NCI-H748 treated with DMSO at 0.1 percent for 48 hours (cell line): ENCODE measurements around the gene IGFBP5.
A peak's percentile ranks its signal among the peaks of the same experiment; 100 is the strongest.

Experiments used
- DNase-seq: peaks from one replicate; lab custom pipeline; 2025; lab: John Stamatoyannopoulos, UW

IGFBP5 gene

GRCh38 chr2:216695401-216695821 lies at the start of gene IGFBP5:
Gene IGFBP5 (minus strand): TSS chr2:216695549. CDS start chr2:216694775, 774 bp downstream.
- peak; percentile 89 for DNase-seq

GRCh38 chr2:216743781-216744180 lies 48.4 kb upstream of the IGFBP5 start:
- DNase-seq = no peak

GRCh38 chr2:216742411-216742810 lies 47.1 kb upstream of the IGFBP5 start:
- no peak for DNase-seq

GRCh38 chr2:216741223-216741593 lies 45.9 kb upstream of the IGFBP5 start:
- DNase-seq = no peak

GRCh38 chr2:216740557-216741222 lies 45.3 kb upstream of the IGFBP5 start:
- peak; percentile 33 for DNase-seq

GRCh38 chr2:216739035-216739434 lies 43.7 kb upstream of the IGFBP5 start:
- DNase-seq = peak; percentile 96

GRCh38 chr2:216737676-216738075 lies 42.3 kb upstream of the IGFBP5 start:
- DNase-seq = no peak

- no peak for DNase-seq
Observed at GRCh38 chr2:216736326-216736725, 41.0 kb upstream of the IGFBP5 start.

GRCh38 chr2:216735668-216736067 lies 40.3 kb upstream of the IGFBP5 start:
- DNase-seq = no peak

- no peak for DNase-seq
Observed at GRCh38 chr2:216735086-216735485, 39.7 kb upstream of the IGFBP5 start.

- DNase-seq = no peak
Observed at GRCh38 chr2:216733046-216733445, 37.7 kb upstream of the IGFBP5 start.

- no peak for DNase-seq
Observed at GRCh38 chr2:216732334-216732733, 37.0 kb upstream of the IGFBP5 start.

GRCh38 chr2:216731465-216731864 lies 36.1 kb upstream of the IGFBP5 start:
- no peak for DNase-seq

GRCh38 chr2:216730871-216731270 lies 35.5 kb upstream of the IGFBP5 start:
- DNase-seq = no peak

- no peak for DNase-seq
Observed at GRCh38 chr2:216727346-216728122, 32.2 kb upstream of the IGFBP5 start.

GRCh38 chr2:216724190-216724589 lies 28.8 kb upstream of the IGFBP5 start:
- no peak for DNase-seq

- DNase-seq = no peak
Observed at GRCh38 chr2:216721141-216721540, 25.8 kb upstream of the IGFBP5 start.

GRCh38 chr2:216720722-216721121 lies 25.4 kb upstream of the IGFBP5 start:
- DNase-seq = no peak

- no peak for DNase-seq
Observed at GRCh38 chr2:216717907-216718615, 22.7 kb upstream of the IGFBP5 start.

GRCh38 chr2:216717491-216717901 lies 22.1 kb upstream of the IGFBP5 start:
- no peak for DNase-seq

GRCh38 chr2:216716109-216716508 lies 20.8 kb upstream of the IGFBP5 start:
- DNase-seq = no peak

- no peak for DNase-seq
Observed at GRCh38 chr2:216715402-216715974, 20.1 kb upstream of the IGFBP5 start.

GRCh38 chr2:216714376-216714775 lies 19.0 kb upstream of the IGFBP5 start:
- no peak for DNase-seq
